HAP-1 (cell line): ENCODE measurements around the gene LBHD2.

ENCODE experiments used
- DNase-seq, 2 experiments: peaks; one replicate each; pipeline ENCODE4 v3.0.0-alpha.2; 2016 to 2020; ENCODE audit warnings: low spot score in 2 of 2
- H3K27me3 ChIP-seq: fragments of 250-450 bp; sonication (Bioruptor Pico); 2 replicates; pipeline ENCODE4 v1.5.1; 2020; ENCODE audit warnings: low read depth, mild to moderate bottlenecking, moderate library complexity
- H3K36me3 ChIP-seq: fragments of 250-450 bp; sonication (Bioruptor Pico); replicated peaks from 2 replicates; pipeline ENCODE4 v1.5.1; 2020; ENCODE audit warnings: mild to moderate bottlenecking
- H3K4me1 ChIP-seq: fragments of 250-450 bp; sonication (Bioruptor Pico); 2 replicates; pipeline ENCODE4 v1.5.1; 2020; ENCODE audit warnings: mild to moderate bottlenecking
- H3K4me3 ChIP-seq: fragments of 250-450 bp; sonication (Bioruptor Pico); 2 replicates; pipeline ENCODE4 v1.5.1; 2020; ENCODE audit warnings: mild to moderate bottlenecking, moderate library complexity
- H3K9me3 ChIP-seq: fragments of 250-450 bp; sonication (Bioruptor Pico); 2 replicates; pipeline ENCODE4 v1.5.1; 2020; ENCODE audit warnings: mild to moderate bottlenecking, moderate library complexity
- in situ Hi-C: fragments of 300-500 bp; cut with MboI; formaldehyde crosslinking; loops from 3 replicates; pipeline ENCODE4 v1.14.3; 2020; ENCODE audit warnings: low sequenced_read_pairs, inconsistent platforms, mixed read lengths

Gene LBHD2

DNA sequence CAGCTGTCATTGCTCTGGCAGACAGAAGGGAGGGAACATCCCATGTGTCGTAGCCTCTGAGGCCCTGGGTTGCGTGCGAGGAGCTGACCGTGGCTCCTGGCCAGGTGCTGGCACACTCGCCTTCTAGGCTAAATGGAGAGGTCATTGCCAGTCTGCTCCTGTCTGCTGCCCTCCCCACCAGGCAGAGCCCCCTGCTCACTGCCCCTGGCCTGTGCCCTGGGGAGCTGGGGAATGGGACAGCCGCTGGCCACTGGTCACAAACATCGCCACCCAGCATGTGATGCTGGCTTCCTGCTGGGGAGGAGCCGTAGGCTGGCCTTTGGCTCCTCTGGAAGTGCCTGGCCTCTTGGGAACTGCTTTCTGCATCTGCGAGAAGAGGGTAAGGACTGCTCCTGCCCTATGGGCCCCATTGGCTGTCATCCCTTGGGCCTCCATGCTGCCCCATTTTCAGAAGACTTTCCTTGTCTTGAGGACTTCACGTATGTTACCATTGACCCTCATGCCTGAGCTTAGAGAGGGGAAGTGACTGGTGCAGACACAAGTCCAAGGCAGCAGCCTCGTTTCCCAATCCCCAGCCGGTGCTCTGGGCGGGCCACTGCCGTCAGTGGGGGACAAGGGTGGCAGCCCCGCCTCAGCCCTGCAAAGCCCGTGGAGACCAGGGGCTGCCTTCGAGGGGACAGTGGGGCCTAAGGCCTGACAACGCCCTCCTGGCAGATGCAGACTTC is 37.3 kb downstream of the LBHD2 start:
- DNase-seq = no peak
- Histone ChIP-seq H3K9me3 (no peaks in the 10 kb centered on the region; the same call in 1 of the 2 replicates), H3K27me3 (no peaks in the 10 kb centered on the region), H3K36me3 (no peaks in the 10 kb centered on the region), H3K4me3 (no peak overlapping the region), H3K4me1 (peaks cover 11% of the 10 kb centered on the region)
- in situ Hi-C loops = no loop called here

GRCh38 chr14:103121846-103122584 is 38.0 kb downstream of the LBHD2 start:
- no peak overlapping the region for H3K4me3 ChIP-seq
- peak; percentile 24 to 82 for DNase-seq
- H3K27me3 ChIP-seq = no peaks in the 10 kb centered on the region

DNA sequence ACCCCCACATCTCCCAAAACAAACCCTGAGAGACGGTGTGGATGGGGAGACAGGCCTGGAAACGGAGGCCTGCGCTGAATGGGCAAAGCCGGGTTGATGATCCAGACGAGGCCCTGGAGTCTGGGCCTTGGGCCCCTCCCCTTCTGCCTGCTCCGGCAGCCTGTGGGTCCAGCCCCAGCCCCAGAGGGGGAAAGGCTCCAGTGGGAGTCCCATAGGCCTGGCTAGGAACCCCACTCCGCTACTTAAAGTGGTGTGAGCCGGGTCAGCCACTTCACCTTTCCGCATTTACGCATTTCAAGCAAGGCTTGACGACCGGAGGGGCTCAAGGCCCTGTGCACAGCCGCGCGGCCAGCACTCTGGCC is 38.6 kb downstream of the LBHD2 start:
- no peaks in the 10 kb centered on the region for H3K27me3 ChIP-seq
- H3K36me3 ChIP-seq = no peaks in the 10 kb centered on the region
- peak overlapping the region; percentile 46 for H3K4me3 ChIP-seq

More at GRCh38 chr14:103121846-103122584, 38.0 kb downstream of the LBHD2 start:
- H3K36me3 ChIP-seq = no peaks in the 10 kb centered on the region
- in situ Hi-C loops = no loop called here
- H3K9me3 ChIP-seq = no peaks in the 10 kb centered on the region; the same call in 1 of the 2 replicates
- peaks cover 11% of the 10 kb centered on the region for H3K4me1 ChIP-seq

DNA sequence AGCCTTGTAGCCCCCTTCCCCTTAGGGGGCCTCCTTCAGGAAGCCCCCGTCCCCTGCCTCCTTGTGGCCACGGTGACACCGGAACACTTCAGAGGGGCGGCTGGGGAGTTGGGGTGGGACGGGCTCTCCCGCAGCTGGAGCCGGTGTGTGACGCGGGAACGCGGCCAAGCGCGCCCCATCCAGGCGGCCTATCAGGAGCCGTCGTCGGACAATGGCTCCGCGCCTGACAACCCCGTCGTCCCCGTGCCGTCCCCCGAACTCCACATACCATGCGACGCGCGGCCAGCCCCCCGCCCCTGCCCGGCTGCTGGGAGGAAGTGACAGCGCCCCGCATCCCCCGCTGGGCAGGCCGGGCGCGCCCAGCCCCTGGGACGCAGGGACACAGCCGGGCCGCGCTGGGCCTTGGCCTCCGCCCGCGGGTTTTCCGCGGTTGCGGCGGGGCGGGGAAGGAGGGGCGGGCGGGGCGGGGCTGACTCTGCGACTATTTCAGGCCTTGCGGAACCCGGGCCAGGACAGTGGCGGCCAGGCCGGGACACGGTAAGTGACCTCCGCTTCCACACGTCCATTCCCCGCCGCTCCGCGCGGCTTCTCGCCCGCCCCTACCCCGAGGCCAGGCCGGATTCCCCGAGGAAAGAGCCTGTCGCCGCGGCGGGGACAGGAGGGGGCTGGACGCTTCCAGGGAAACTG is 39.1 kb downstream of the LBHD2 start, which contains the start of gene TNFAIP2:
TNFAIP2 (plus strand) TSS at position 515 of the 687 bp plus-strand sequence. CDS start 2,997 bp downstream, outside the sequence.
- Histone ChIP-seq H3K36me3 (no peaks in the 10 kb centered on the region), H3K4me1 (peaks cover 11% of the 10 kb centered on the region), H3K4me3 (peak within 1 kb of the TSS; percentile 46)

More for the DNA sequence above, 38.6 kb downstream of the LBHD2 start:
- no peaks in the 10 kb centered on the region; the same call in 1 of the 2 replicates for H3K9me3 ChIP-seq
- H3K4me1 ChIP-seq = peaks cover 11% of the 10 kb centered on the region
- DNase-seq = peak in 1 of 2 experiments; percentile 52
- in situ Hi-C loops = no loop called here

DNA sequence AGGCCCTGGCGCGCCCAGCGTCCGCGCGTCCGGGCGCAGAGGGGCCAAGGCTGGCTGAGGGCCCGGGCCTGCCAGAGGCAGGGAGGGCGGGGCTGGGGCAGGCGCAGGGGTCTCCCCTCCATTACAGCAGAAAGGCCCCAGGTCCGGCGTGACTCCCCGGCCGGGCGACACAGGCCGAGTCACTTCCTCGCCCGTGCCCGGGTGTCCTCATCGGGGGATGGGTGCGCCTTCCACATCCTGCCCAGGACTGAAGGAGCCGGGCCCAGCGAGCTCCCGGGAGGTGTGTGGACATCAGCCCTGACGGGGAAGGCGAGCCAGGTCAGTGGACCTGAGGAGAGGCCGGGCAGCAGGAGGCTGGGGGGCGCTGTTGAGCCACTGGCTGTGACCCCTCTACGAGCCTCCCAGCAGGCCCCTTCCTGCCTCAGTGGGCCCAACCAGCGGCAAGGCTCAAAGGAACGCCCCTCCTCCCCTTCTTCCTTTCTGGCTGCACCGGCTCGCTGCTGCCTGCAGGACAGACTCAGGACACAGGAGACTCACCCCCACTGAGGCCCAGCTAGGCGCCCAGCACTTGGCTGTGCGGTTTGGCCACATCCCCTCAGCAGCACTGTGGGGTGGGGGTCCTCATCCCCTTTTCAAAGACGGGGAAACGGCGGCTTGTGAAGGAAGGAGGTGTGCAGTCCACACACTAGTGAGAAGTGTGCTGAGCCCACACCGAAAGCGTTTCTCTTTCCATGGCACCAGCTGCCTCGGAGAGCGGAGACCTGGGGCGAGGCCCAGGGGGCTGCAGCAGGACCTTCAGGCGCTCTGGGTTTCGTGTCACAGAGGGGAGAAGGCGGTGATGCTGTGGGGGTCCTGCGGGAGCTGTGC is 39.9 kb downstream of the LBHD2 start:
- H3K4me1 ChIP-seq = peaks cover 11% of the 10 kb centered on the region
- peak; percentile 10 to 66 for DNase-seq
- in situ Hi-C loops = no loop called here
- H3K4me3 ChIP-seq = peak overlapping the region; percentile 46
- H3K36me3 ChIP-seq = no peaks in the 10 kb centered on the region
- H3K9me3 ChIP-seq = no peaks in the 10 kb centered on the region; the same call in 1 of the 2 replicates
- H3K27me3 ChIP-seq = no peaks in the 10 kb centered on the region

More for the DNA sequence above, 39.1 kb downstream of the LBHD2 start, which contains the start of gene TNFAIP2:
- peak in 1 of 2 experiments; percentile 68 for DNase-seq
- in situ Hi-C loops = no loop called here
- Histone ChIP-seq H3K9me3 (no peaks in the 10 kb centered on the region; the same call in 1 of the 2 replicates), H3K27me3 (no peaks in the 10 kb centered on the region)

DNA sequence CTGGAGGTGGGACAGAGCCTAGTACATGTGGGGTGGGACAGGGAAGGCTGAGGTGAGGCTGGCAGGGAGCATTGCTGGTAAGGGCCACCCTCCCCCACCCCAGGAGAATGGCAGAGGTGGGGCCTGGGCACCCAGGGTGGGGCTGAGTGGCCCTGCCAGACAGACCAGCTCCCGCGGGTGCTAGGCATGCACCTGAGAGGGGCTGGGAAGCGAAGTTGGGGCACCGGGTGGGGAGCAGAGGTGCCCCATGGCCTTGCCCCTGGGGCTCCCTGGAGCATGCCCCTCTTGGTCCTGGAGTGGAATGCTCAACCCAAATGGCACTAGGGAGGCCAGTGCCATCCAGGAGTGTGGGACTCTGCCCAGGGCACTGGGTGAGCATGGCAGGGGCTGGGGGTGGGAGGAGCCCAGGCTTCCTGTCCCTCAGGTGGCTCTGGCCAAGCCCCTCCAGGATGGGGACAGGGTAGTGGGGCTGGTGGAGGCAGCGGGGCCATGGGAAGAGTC is 40.5 kb downstream of the LBHD2 start:
- no peak for DNase-seq
- in situ Hi-C loops = no loop called here
- Histone ChIP-seq H3K4me1 (peaks cover 11% of the 10 kb centered on the region), H3K9me3 (no peaks in the 10 kb centered on the region; the same call in 1 of the 2 replicates), H3K27me3 (no peaks in the 10 kb centered on the region), H3K36me3 (no peaks in the 10 kb centered on the region), H3K4me3 (peak overlapping the region; percentile 46; the same call in 1 of the 2 replicates)

DNA sequence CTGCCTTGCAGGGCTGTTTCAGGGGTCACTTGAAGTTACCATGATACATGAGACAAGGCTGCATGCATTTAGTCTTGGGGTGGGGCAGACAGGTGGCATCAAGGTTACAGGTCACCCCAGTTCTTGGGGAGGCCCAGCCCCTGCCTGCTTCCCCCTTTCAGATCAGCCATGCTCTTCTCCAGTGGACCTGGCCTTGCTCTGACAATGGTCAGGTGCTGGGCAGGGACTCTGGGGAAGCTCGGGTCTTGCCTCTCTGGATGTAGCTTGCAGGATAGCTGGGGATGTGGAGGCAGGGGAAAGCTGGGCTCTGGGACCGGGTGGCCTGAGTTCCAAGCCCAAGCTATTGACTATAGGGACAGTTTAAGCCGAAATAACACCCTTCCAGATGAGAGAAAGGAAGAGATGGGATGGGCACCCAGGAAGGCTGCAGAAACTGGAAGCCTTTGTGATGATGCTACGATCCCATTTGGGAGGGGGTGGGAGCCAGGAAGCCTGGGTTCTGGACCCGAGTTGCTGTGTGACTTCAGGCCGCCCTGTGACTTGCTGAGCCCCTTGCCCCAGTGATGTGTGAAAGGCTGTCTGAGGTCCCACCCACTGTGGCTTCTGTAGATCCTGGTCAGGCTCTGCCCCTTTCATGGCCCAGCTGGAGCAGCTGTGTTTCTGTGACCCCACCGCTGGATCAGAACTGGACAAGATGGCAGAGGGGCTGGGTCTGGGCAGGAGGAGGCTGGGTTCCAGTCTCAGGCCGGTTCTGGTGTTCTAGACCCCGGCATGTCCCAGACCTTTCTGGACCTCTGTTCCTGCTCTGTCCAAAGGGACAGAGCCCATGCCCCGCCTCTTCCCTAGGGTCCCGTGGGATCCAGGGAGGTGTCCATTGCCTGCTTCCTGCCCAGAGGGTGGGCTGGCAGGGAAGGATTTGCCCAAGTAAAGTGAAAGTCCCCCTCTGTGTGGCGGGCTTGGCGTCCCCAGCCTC is 41.4 kb downstream of the LBHD2 start:
- in situ Hi-C loops = no loop called here
- H3K9me3 ChIP-seq = no peaks in the 10 kb centered on the region; the same call in 1 of the 2 replicates
- H3K4me1 ChIP-seq = peaks cover 11% of the 10 kb centered on the region
- H3K27me3 ChIP-seq = no peaks in the 10 kb centered on the region
- no peak for DNase-seq
- H3K36me3 ChIP-seq = no peaks in the 10 kb centered on the region
- no peak overlapping the region for H3K4me3 ChIP-seq

DNA sequence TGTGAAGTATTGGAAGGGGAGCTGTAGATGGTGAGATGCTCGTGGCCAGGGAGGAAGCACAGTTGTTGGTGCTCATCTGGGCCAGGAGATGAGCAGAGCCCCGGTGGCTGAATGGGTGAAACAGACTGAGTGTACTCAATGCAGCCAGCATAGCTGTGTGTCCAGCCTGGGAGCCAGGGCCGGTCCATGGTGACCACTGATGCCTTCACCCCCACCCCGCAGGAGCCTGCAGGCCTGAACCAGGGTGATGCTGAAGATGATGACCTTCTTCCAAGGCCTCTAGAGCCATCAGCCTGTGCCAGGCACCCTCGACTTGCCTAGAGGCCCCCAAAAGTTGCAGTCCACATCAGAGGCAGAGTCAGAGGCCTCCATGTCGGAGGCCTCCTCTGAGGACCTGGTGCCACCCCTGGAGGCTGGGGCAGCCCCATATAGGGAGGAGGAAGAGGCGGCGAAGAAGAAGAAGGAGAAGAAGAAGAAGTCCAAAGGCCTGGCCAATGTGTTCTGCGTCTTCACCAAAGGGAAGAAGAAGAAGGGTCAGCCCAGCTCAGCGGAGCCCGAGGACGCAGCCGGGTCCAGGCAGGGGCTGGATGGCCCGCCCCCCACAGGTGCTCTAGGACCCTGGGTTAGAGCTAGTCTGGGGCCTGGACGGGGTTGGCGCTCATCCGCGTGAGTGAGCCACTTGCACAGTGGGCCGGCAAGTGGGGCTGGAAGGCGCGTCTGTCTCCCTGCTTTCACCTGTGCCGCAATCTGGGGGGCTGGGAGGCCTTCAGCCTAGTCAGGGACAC is 42.3 kb downstream of the LBHD2 start:
- Histone ChIP-seq H3K4me3 (no peak overlapping the region), H3K36me3 (no peaks in the 10 kb centered on the region), H3K4me1 (peaks cover 11% of the 10 kb centered on the region), H3K27me3 (no peaks in the 10 kb centered on the region), H3K9me3 (no peaks in the 10 kb centered on the region; the same call in 1 of the 2 replicates)
- in situ Hi-C loops = no loop called here
- DNase-seq = no peak

- in situ Hi-C loops = no loop called here
- Histone ChIP-seq H3K9me3 (no peaks in the 10 kb centered on the region; the same call in 1 of the 2 replicates), H3K4me1 (peaks cover 11% of the 10 kb centered on the region), H3K36me3 (no peaks in the 10 kb centered on the region), H3K27me3 (no peaks in the 10 kb centered on the region), H3K4me3 (no peak overlapping the region)
- DNase-seq = no peak
These were observed 42.9 kb downstream of the LBHD2 start for GRCh38 chr14:103126873-103127304.

DNA sequence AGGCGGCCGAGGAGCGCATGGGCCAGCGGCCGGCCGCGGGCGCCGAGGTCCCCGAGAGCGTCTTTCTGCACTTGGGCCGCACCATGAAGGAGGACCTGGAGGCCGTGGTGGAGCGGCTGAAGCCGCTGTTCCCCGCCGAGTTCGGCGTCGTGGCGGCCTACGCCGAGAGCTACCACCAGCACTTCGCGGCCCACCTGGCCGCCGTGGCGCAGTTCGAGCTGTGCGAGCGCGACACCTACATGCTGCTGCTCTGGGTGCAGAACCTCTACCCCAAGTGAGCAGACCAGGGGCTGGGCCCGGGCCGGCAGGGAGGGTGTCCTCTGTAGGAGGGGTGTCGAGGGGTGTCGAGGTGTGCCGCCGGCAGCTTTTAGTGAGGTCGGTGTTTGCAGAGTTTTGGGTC is 43.3 kb downstream of the LBHD2 start:
- DNase-seq = no peak
- H3K9me3 ChIP-seq = no peaks in the 10 kb centered on the region; the same call in 1 of the 2 replicates
- no peaks in the 10 kb centered on the region for H3K36me3 ChIP-seq
- in situ Hi-C loops = no loop called here
- no peak overlapping the region for H3K4me3 ChIP-seq
- peaks cover 8% of the 10 kb centered on the region for H3K4me1 ChIP-seq
- no peaks in the 10 kb centered on the region for H3K27me3 ChIP-seq

DNA sequence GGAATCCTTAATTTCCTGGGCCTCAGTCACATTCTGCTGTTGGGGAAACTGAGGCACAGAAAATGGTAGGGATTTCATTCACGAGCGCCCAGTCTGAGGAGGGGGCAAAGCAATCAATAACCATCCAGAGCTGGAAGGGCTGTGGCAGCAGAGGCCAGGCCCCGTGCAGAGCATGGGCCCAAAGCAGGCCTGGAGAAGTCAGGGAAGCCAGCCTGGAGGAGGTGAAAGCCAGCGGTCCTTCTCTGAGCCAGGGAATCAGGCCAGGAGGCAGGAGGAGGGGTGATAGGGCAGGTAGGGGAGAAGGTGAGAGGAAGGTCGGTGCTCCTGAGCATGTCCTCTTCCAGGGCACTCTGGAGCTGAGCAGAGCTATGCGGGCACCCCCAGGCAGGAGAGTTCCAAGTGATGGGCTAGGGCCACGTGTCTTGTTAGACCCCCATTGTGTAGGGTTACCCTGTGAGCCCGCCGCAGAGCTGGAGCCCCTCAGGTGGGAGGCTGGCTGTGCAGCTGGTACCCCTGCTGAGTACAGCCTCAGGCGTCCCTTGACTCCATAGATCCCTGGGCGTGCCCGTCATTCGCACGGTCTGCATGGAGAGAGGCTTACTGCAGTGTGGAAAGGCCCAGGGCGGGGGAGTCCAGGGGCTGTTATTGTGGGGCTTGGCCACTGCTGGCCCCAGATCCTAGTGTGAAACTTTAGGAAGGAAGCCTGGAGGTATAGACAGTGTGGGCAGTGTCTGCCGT is 44.0 kb downstream of the LBHD2 start:
- Histone ChIP-seq H3K36me3 (peaks cover 4% of the 10 kb centered on the region), H3K4me3 (no peak overlapping the region), H3K9me3 (no peaks in the 10 kb centered on the region; the same call in 1 of the 2 replicates), H3K27me3 (no peaks in the 10 kb centered on the region), H3K4me1 (0 out of 2 replicates have a peak, but pooled peaks cover 2% of the 10 kb centered on the region)
- no peak for DNase-seq
- in situ Hi-C loops = no loop called here
